Prostate gland (tissue), 2 donors: ENCODE data around the gene AQP3.

Experiments
- CTCF ChIP-seq, 4 experiments: fragments of 200-600 bp in 2 of 4; fragments of 450-650 bp in 2 of 4; sonication (generic) in 2 of 4; IDR thresholded peaks; 1 replicate in 3 of 4; 2 replicates in 1 of 4; pipeline ENCODE4 v1.5.1; 2016 to 2019; ENCODE audit warnings: antibody characterized with exemption in 4 of 4, mild to moderate bottlenecking in 2 of 4, moderate library complexity in 2 of 4
- POLR2AphosphoS5 ChIP-seq: sonication (generic); formaldehyde crosslinking; IDR thresholded peaks from one replicate; pipeline ENCODE4 v1.6.1; 2017; ENCODE audit warnings: antibody characterized with exemption

DNA sequence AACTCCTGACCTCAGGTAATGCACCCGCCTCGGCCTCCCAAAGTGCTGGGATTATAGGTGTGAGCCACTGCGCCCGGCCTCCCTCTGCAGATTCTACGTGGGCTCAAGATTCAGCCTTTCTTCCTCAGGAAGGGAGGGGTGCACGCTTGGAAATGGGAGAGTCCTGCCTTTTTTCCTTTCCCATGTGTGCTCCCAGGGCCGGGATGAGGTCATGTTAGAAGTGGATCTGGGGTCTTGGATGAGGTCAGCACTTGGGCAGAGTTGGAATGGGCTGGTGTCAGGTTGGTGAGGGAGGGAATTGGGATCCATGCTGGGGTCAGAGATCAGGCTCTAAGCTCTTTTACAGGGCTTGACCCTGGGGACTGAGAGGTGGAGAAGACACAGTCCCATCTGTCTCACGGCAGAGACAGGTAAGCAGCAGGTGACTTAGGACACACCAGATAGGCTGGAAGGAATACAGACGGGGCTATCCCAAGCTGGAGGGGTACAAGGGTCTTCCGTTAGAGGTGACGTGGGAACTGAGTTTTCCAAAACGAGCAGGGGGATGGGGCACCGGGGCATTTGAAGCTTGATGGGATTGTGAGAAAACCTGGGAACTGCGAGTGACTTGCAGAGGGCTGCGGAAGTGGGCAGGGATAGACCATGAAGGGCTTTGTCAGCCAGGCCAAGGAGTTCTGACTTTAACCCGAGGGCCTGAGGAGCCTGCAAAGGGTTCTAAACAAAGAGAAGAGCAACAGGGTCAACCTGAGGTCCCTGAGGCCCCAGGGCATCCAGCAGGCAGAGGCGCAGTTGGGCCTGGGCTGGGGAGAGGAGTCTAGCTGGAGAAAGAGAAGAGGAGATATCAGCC, 43.2 kb downstream of the AQP3 start:
- no peak for TF ChIP-seq POLR2AphosphoS5
- TF ChIP-seq CTCF (IDR thresholded peaks at IDR 0.05) = no peak
